Activated CD8-positive, alpha-beta T cell treated with anti-CD3 and anti-CD28 coated beads for 36 hours (primary cell): ENCODE measurements around the gene KCNE2. TPM values are rescaled to one million over a fixed set of nuclear protein-coding genes. Genes with fewer than 3 reads are reported as not detected.

ENCODE experiments used
- ATAC-seq: fragments of 200-7000 bp; cut with Tn5 transposase; one replicate; pipeline ENCODE4 v1.10.0; 2021; ENCODE audit warnings: mild to moderate bottlenecking, moderate library complexity
- CTCF ChIA-PET: fragments of 350-600 bp; sonication (Branson Sonifier 250); formaldehyde crosslinking; loops from one replicate; lab custom pipeline; 2021; ENCODE audit warnings: antibody characterized with exemption; lab: Charles Lee
- POLR2A ChIA-PET: fragments of 350-600 bp; sonication (Branson Sonifier 250); formaldehyde crosslinking; loops from one replicate; lab custom pipeline; 2021; ENCODE audit warnings: antibody characterized with exemption; lab: Charles Lee
- DNase-seq: peaks from one replicate; pipeline ENCODE4 v3.0.0-alpha.2; 2020
- H3K27ac Mint-ChIP-seq: one replicate; pipeline ENCODE4 v1.8.0; 2021; ENCODE audit warnings: mild to moderate bottlenecking, mixed read lengths
- H3K27me3 Mint-ChIP-seq: one replicate; pipeline ENCODE4 v1.8.0; 2021; ENCODE audit warnings: mixed read lengths
- H3K36me3 Mint-ChIP-seq: one replicate; pipeline ENCODE4 v1.8.0; 2021; ENCODE audit warnings: low read depth, mixed read lengths
- H3K4me1 Mint-ChIP-seq: one replicate; pipeline ENCODE4 v1.8.0; 2021; ENCODE audit warnings: low read depth, mixed read lengths
- H3K4me3 Mint-ChIP-seq: one replicate; pipeline ENCODE4 v1.8.0; 2021; ENCODE audit warnings: mild to moderate bottlenecking, moderate library complexity, mixed read lengths
- H3K9me3 Mint-ChIP-seq: one replicate; pipeline ENCODE4 v1.8.0; 2021; ENCODE audit warnings: mixed read lengths
- intact Hi-C: fragments of 100-400 bp; cut with micrococcal nuclease; formaldehyde crosslinking; loops from one replicate; pipeline ENCODE4 v1.10.0; 2022
- total RNA-seq, 2 experiments: library from RNA; stranded (reverse); gene quantifications; one replicate each; pipeline ENCODE4 v1.2.3, GENCODE V29; 2021
- TF ChIP-seq, protein P1 (sequence below): fragments of 200-600 bp; IDR thresholded peaks from one replicate; pipeline ENCODE4 v1.8.0; 2022; ENCODE audit warnings: antibody characterized with exemption, mild to moderate bottlenecking

KCNE2 gene
- total RNA-seq, 2 experiments from 2014 or later = not detected

DNA sequence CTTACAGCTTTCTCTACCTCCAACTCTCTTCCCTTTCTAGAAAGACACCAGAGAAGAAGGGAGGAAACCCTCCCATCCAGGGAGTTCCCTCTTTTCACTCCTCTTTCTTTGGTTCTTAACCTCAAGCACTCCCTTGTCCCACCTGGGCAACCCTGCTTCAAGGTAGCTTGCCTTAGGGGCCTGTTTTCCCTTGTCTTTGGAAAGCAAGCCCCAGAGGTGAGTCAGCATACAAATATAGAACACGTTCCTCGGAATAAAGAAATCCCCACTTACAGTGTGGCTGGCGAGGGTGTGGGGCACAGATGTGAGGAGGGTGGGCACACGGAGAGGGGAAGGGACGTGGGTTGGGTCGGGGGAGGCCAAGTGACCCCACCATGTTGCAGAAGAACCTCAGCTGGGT is 26.1 kb upstream of the KCNE2 start:
- no peak for DNase-seq
- CTCF ChIA-PET = interaction anchor here (7.6 kb wide), 1 partner anchor 10 kb away, joined by 38 read pairs; no protein-coding TSS in a partner anchor
- POLR2A ChIA-PET = no interaction called here
- intact Hi-C loops = no loop called here
- Mint-ChIP-seq H3K9me3 (no peaks in the 10 kb centered on the region), H3K4me1 (peaks cover 11% of the 10 kb centered on the region), H3K36me3 (no peaks in the 10 kb centered on the region), H3K27me3 (peaks cover 2% of the 10 kb centered on the region), H3K27ac (no peak overlapping the region), H3K4me3 (no peak overlapping the region)
- no peak for ATAC-seq
- TF ChIP-seq, protein P1, sequence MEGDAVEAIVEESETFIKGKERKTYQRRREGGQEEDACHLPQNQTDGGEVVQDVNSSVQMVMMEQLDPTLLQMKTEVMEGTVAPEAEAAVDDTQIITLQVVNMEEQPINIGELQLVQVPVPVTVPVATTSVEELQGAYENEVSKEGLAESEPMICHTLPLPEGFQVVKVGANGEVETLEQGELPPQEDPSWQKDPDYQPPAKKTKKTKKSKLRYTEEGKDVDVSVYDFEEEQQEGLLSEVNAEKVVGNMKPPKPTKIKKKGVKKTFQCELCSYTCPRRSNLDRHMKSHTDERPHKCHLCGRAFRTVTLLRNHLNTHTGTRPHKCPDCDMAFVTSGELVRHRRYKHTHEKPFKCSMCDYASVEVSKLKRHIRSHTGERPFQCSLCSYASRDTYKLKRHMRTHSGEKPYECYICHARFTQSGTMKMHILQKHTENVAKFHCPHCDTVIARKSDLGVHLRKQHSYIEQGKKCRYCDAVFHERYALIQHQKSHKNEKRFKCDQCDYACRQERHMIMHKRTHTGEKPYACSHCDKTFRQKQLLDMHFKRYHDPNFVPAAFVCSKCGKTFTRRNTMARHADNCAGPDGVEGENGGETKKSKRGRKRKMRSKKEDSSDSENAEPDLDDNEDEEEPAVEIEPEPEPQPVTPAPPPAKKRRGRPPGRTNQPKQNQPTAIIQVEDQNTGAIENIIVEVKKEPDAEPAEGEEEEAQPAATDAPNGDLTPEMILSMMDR = no peak

DNA sequence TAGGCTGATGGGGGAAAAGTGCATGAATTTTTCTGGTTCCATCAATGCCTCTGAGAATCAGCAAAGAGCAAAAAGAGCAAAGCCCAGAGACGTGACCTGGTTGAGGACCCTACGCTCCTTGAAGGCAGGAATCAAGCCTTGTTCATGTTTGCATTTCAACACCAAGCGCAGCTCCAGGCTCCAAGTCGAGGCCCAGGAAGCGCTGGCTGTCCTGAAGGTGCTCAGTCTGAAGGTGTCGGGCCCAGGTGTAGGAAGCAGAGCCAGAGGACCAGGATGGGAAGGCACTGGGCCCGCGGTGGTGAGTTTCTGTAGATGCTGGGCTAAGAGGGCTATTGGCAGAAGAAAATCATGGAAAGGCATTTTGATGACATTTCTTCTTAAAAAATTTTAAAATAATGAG is 25.6 kb upstream of the KCNE2 start:
- ATAC-seq (no peak), DNase-seq (no peak)
- H3K4me3 Mint-ChIP-seq = no peak overlapping the region
- peaks cover 2% of the 10 kb centered on the region for H3K27me3 Mint-ChIP-seq
- H3K36me3 Mint-ChIP-seq = no peaks in the 10 kb centered on the region
- intact Hi-C loops = no loop called here
- POLR2A ChIA-PET = no interaction called here
- H3K27ac Mint-ChIP-seq = no peak overlapping the region
- H3K4me1 Mint-ChIP-seq = peaks cover 11% of the 10 kb centered on the region
- TF ChIP-seq, protein P1 = no peak
- H3K9me3 Mint-ChIP-seq = no peaks in the 10 kb centered on the region
- CTCF ChIA-PET = interaction anchor here (7.6 kb wide), 1 partner anchor 10 kb away, joined by 38 read pairs; no protein-coding TSS in a partner anchor

DNA sequence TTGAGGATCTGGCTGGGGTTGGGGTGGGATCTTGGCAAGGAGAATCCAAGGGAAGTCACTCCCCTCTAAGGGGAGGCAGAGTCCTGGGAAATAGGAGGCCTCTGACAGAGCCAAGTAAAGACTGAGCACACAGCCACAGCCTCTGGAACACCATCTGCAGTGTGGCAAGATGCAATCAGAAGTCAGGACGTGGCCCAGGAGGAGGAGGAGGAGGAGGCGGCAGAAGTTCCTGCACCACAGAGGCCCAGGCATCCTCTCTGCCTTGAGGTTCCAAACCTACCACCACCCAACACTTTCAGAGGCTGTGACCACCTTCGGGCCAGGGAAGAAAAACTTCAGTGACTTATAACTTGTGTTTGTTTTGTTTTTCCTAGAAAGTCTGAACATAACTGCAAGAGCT is 23.7 kb upstream of the KCNE2 start:
- intact Hi-C loops = no loop called here
- ATAC-seq = no peak
- Mint-ChIP-seq H3K4me3 (no peak overlapping the region), H3K9me3 (no peaks in the 10 kb centered on the region), H3K36me3 (no peaks in the 10 kb centered on the region), H3K4me1 (peaks cover 11% of the 10 kb centered on the region), H3K27ac (no peak overlapping the region), H3K27me3 (peaks cover 2% of the 10 kb centered on the region)
- POLR2A ChIA-PET = no interaction called here
- TF ChIP-seq, protein P1 = no peak
- DNase-seq = no peak
- CTCF ChIA-PET = interaction anchor here (1.5 kb wide), 1 partner anchor 416 kb away, joined by 3 read pairs; no protein-coding TSS in a partner anchor

DNA sequence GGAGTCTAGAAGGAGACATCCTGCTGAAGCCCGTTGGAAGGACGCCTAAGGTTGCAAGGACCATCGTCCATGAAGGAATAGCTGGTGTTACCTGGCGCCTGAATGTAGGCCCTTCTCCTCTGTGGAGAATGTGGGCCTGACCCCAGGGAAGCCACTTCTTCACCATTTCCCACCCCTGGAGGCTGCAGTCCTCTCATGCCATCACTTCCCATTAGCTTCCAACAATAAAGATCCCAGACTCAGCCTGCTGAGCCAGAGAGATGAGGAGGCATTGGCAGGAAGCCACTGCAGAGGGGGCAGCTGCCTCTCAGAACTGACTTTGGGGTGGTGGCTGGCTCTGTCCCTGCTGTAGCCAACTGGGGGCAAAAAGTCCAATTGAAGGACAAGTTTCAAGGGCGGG is 21.3 kb upstream of the KCNE2 start:
- H3K4me1 Mint-ChIP-seq = peaks cover 11% of the 10 kb centered on the region
- POLR2A ChIA-PET = no interaction called here
- H3K36me3 Mint-ChIP-seq = no peaks in the 10 kb centered on the region
- no peak for ATAC-seq
- H3K4me3 Mint-ChIP-seq = no peak overlapping the region
- no peaks in the 10 kb centered on the region for H3K9me3 Mint-ChIP-seq
- no peak for DNase-seq
- intact Hi-C loops = no loop called here
- TF ChIP-seq, protein P1 = no peak
- CTCF ChIA-PET = interaction anchor here (1.0 to 1.8 kb wide), 3 partner anchors 20 to 419 kb away, joined by 3 to 9 read pairs (median 4); no protein-coding TSS in a partner anchor
- no peak overlapping the region for H3K27ac Mint-ChIP-seq
- H3K27me3 Mint-ChIP-seq = peaks cover 2% of the 10 kb centered on the region

DNA sequence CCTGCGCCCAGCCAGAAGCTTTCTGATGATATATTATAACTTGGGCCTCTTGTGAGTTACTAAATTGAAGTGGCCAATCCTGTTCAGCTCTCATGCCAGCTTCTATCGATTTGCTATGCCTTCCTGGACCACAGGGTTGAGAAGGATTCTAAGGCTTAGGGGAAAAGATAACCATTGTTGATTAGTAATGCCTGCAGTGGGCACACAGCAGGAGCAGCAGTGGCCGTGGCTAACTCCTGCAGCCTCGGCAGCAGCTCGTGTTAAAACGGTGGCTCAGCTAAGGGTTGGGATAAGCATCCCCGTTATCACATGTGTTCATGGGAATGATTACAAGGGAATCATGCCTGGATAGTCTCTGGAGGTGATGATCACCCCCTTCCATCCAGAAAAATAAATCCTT is 20.5 kb upstream of the KCNE2 start:
- no peak for ATAC-seq
- Mint-ChIP-seq H3K27ac (no peak overlapping the region), H3K9me3 (no peaks in the 10 kb centered on the region), H3K4me3 (no peak overlapping the region), H3K4me1 (peaks cover 8% of the 10 kb centered on the region), H3K36me3 (no peaks in the 10 kb centered on the region), H3K27me3 (peaks cover 2% of the 10 kb centered on the region)
- ChIA-PET POLR2A (no interaction called here), CTCF (interaction anchor here (1.2 to 12.6 kb wide), 2 partner anchors 210 to 420 kb away, joined by 4 to 216 read pairs; no protein-coding TSS in a partner anchor)
- TF ChIP-seq, protein P1 = no peak
- intact Hi-C loops = no loop called here
- DNase-seq = no peak
